DOHH2 (cell line): ENCODE results near the gene ANKRD26.

Experiments used
- H3F3A ChIP-seq: fragments of 200-600 bp; sonication (generic), shearing (Covaris generic); 2 replicates; pipeline ENCODE4 v1.6.0; 2016; ENCODE audit warnings: antibody characterized with exemption, mild to moderate bottlenecking; ENCODE audit not compliant: control insufficient read depth, insufficient read depth
- H3K27ac ChIP-seq: fragments of 200-600 bp; sonication (generic); 2 replicates; pipeline ENCODE4 v1.5.1; 2014; ENCODE audit warnings: low read depth, mild to moderate bottlenecking, low read length, moderate library complexity
- H3K27me3 ChIP-seq: fragments of 200-600 bp; sonication (generic); 2 replicates; pipeline ENCODE4 v1.6.1; 2014; ENCODE audit warnings: mild to moderate bottlenecking, low read length, mixed read lengths; ENCODE audit not compliant: control insufficient read depth
- H3K36me3 ChIP-seq: fragments of 200-600 bp; sonication (generic); 2 replicates; pipeline ENCODE4 v1.6.1; 2014; ENCODE audit warnings: mild to moderate bottlenecking, low read length, moderate library complexity, mixed read lengths; ENCODE audit not compliant: control insufficient read depth
- H3K4me1 ChIP-seq: fragments of 200-600 bp; sonication (generic); 2 replicates; pipeline ENCODE4 v1.6.1; 2014; ENCODE audit warnings: mild to moderate bottlenecking, low read length, mixed read lengths; ENCODE audit not compliant: control insufficient read depth
- H3K4me2 ChIP-seq: fragments of 200-600 bp; sonication (generic); 2 replicates; pipeline ENCODE4 v1.6.0; 2014; ENCODE audit warnings: mild to moderate bottlenecking, low read length, moderate library complexity
- H3K4me3 ChIP-seq: fragments of 200-600 bp; sonication (generic); 2 replicates; pipeline ENCODE4 v1.5.1; 2014; ENCODE audit warnings: mild to moderate bottlenecking, low read length, mixed read lengths
- H3K79me2 ChIP-seq: fragments of 200-600 bp; sonication (generic); 2 replicates; pipeline ENCODE4 v1.6.1; 2014; ENCODE audit warnings: mild to moderate bottlenecking, low read length, mixed read lengths; ENCODE audit not compliant: control insufficient read depth
- H3K9me2 ChIP-seq: fragments of 200-600 bp; sonication (generic); replicated peaks from 2 replicates; pipeline ENCODE4 v1.6.1; 2014; ENCODE audit warnings: mild to moderate bottlenecking, low read length, mixed read lengths; ENCODE audit not compliant: control insufficient read depth
- H3K9me3 ChIP-seq: fragments of 200-600 bp; sonication (generic); 2 replicates; pipeline ENCODE4 v1.6.1; 2014; ENCODE audit warnings: antibody characterized with exemption, low read length, mixed read lengths; ENCODE audit not compliant: control insufficient read depth, insufficient read depth
- H4K20me1 ChIP-seq: fragments of 200-600 bp; sonication (generic); 2 replicates; pipeline ENCODE4 v1.6.0; 2014; ENCODE audit warnings: low read depth, mild to moderate bottlenecking, antibody characterized with exemption, low read length, moderate library complexity; ENCODE audit not compliant: control insufficient read depth, insufficient read depth
- CTCF ChIP-seq: fragments of 200-600 bp; sonication (generic); IDR thresholded peaks from one replicate; pipeline ENCODE4 v1.5.1; 2014; ENCODE audit warnings: antibody characterized with exemption, mild to moderate bottlenecking, low read depth, low read length; ENCODE audit not compliant: poor library complexity, severe bottlenecking
- EZH2phosphoT487 ChIP-seq: fragments of 200-600 bp; sonication (generic); IDR thresholded peaks from 2 replicates; pipeline ENCODE4 v1.6.1; 2017; ENCODE audit warnings: borderline replicate concordance, mild to moderate bottlenecking, antibody characterized with exemption, low read length, moderate library complexity, mixed read lengths

The ANKRD26 gene

GRCh38 chr10:27038168-27038567 is 62.1 kb downstream of the ANKRD26 start:
- H3K4me3 ChIP-seq, result no peak overlapping the region
- no peaks in the 10 kb centered on the region for H3K4me1 ChIP-seq
- TF ChIP-seq CTCF (no peak), EZH2phosphoT487 (no peak)
- no peaks in the 10 kb centered on the region for H3K9me3 ChIP-seq
- no peaks in the 10 kb centered on the region for H3K27me3 ChIP-seq
- H3K36me3 ChIP-seq, result peaks cover 61% of the 10 kb centered on the region
- H3K4me2 ChIP-seq, result no peak overlapping the region
- H3K9me2 ChIP-seq, result no peaks in the 10 kb centered on the region
- no peaks in the 10 kb centered on the region for H3K79me2 ChIP-seq
- H4K20me1 ChIP-seq, result no peaks in the 10 kb centered on the region
- H3K27ac ChIP-seq, result no peak overlapping the region
- no peaks in the 10 kb centered on the region for H3F3A ChIP-seq

- no peaks in the 10 kb centered on the region for H3K79me2 ChIP-seq
- no peak for TF ChIP-seq CTCF
- TF ChIP-seq EZH2phosphoT487, result no peak
- no peak overlapping the region for H3K4me3 ChIP-seq
- H3K27ac ChIP-seq, result no peak overlapping the region
- no peaks in the 10 kb centered on the region for H3K4me1 ChIP-seq
- H3K36me3 ChIP-seq, result peaks cover 48% of the 10 kb centered on the region
- H3K9me3 ChIP-seq, result no peaks in the 10 kb centered on the region
- no peak overlapping the region for H3K4me2 ChIP-seq
- no peaks in the 10 kb centered on the region for H4K20me1 ChIP-seq
- no peaks in the 10 kb centered on the region for H3K9me2 ChIP-seq
- no peaks in the 10 kb centered on the region for H3K27me3 ChIP-seq
- H3F3A ChIP-seq, result no peaks in the 10 kb centered on the region
These were observed 65.1 kb downstream of the ANKRD26 start for GRCh38 chr10:27035163-27035562.

GRCh38 chr10:27030060-27030459 is 70.2 kb downstream of the ANKRD26 start:
- H3K27ac ChIP-seq, result no peak overlapping the region
- peaks cover 27% of the 10 kb centered on the region for H3K36me3 ChIP-seq
- no peak overlapping the region for H3K4me3 ChIP-seq
- no peaks in the 10 kb centered on the region for H3K27me3 ChIP-seq
- H3K4me2 ChIP-seq, result no peak overlapping the region
- H4K20me1 ChIP-seq, result no peaks in the 10 kb centered on the region
- no peaks in the 10 kb centered on the region for H3F3A ChIP-seq
- no peaks in the 10 kb centered on the region for H3K79me2 ChIP-seq
- TF ChIP-seq EZH2phosphoT487 (no peak), CTCF (no peak)
- H3K9me3 ChIP-seq, result no peaks in the 10 kb centered on the region
- H3K9me2 ChIP-seq, result no peaks in the 10 kb centered on the region
- no peaks in the 10 kb centered on the region for H3K4me1 ChIP-seq

GRCh38 chr10:27022048-27022447 is 78.2 kb downstream of the ANKRD26 start:
- no peaks in the 10 kb centered on the region for H3F3A ChIP-seq
- H3K27me3 ChIP-seq, result no peaks in the 10 kb centered on the region
- H3K36me3 ChIP-seq, result peaks cover 31% of the 10 kb centered on the region
- no peak overlapping the region for H3K4me2 ChIP-seq
- no peaks in the 10 kb centered on the region for H3K9me3 ChIP-seq
- no peak for TF ChIP-seq CTCF
- no peak for TF ChIP-seq EZH2phosphoT487
- no peak overlapping the region for H3K27ac ChIP-seq
- no peaks in the 10 kb centered on the region for H3K9me2 ChIP-seq
- no peak overlapping the region for H3K4me3 ChIP-seq
- no peaks in the 10 kb centered on the region for H3K79me2 ChIP-seq
- no peaks in the 10 kb centered on the region for H3K4me1 ChIP-seq
- H4K20me1 ChIP-seq, result no peaks in the 10 kb centered on the region
